ENCODE measurements around the gene LAMTOR1. TPM values are rescaled to one million over a fixed set of nuclear protein-coding genes. Genes with fewer than 3 reads are reported as not detected.

LAMTOR1 gene
- total RNA-seq, 1 donor from 2014 or later, result 79.1 TPM

- peak overlapping the region; percentile 38 for H3K4me3 Mint-ChIP-seq
- no peaks in the 10 kb centered on the region for H3K36me3 Mint-ChIP-seq (ENCODE audit: low read depth)
- peaks cover 51% of the 10 kb centered on the region for H3K4me1 Mint-ChIP-seq
- H3K27me3 Mint-ChIP-seq (ENCODE audit: low read depth), result no peaks in the 10 kb centered on the region
- DNase-seq (ENCODE audit: low read depth, low spot score), result no peak
- H3K27ac Mint-ChIP-seq (ENCODE audit: unreplicated experiment), result no peak overlapping the region
- H3K9me3 Mint-ChIP-seq, result no peaks in the 10 kb centered on the region
- TF ChIP-seq CTCF (conservative IDR thresholded peaks at IDR 0.05), result no peak
Measured at GRCh38 chr11:72075109-72075508, 28.0 kb downstream of the LAMTOR1 start.

- H3K4me3 Mint-ChIP-seq, result peak overlapping the region; percentile 17
- peaks cover 3% of the 10 kb centered on the region for H3K36me3 Mint-ChIP-seq (ENCODE audit: low read depth)
- no peak for TF ChIP-seq CTCF (conservative IDR thresholded peaks at IDR 0.05)
- H3K4me1 Mint-ChIP-seq, result peaks cover 49% of the 10 kb centered on the region
- H3K9me3 Mint-ChIP-seq, result no peaks in the 10 kb centered on the region
- H3K27me3 Mint-ChIP-seq (ENCODE audit: low read depth), result no peaks in the 10 kb centered on the region
- no peak overlapping the region for H3K27ac Mint-ChIP-seq (ENCODE audit: unreplicated experiment)
- DNase-seq (ENCODE audit: low read depth, low spot score), result no peak
Measured at GRCh38 chr11:72072348-72072747, 30.7 kb downstream of the LAMTOR1 start.

- H3K27me3 Mint-ChIP-seq (ENCODE audit: low read depth), result no peaks in the 10 kb centered on the region
- peaks cover 3% of the 10 kb centered on the region for H3K36me3 Mint-ChIP-seq (ENCODE audit: low read depth)
- TF ChIP-seq CTCF (conservative IDR thresholded peaks at IDR 0.05), result no peak
- no peak overlapping the region for H3K4me3 Mint-ChIP-seq
- H3K4me1 Mint-ChIP-seq, result peaks cover 43% of the 10 kb centered on the region
- H3K27ac Mint-ChIP-seq (ENCODE audit: unreplicated experiment), result peak overlapping the region; percentile 73
- no peak for DNase-seq (ENCODE audit: low read depth, low spot score)
- no peaks in the 10 kb centered on the region for H3K9me3 Mint-ChIP-seq
Measured at GRCh38 chr11:72070491-72070890, 32.6 kb downstream of the LAMTOR1 start.

GRCh38 chr11:72069787-72070251 lies 33.3 kb downstream of the LAMTOR1 start:
- Mint-ChIP-seq H3K4me3 (no peak overlapping the region), H3K36me3 (ENCODE audit: low read depth) (peaks cover 3% of the 10 kb centered on the region), H3K27ac (ENCODE audit: unreplicated experiment) (no peak overlapping the region), H3K27me3 (ENCODE audit: low read depth) (no peaks in the 10 kb centered on the region), H3K9me3 (no peaks in the 10 kb centered on the region), H3K4me1 (peaks cover 43% of the 10 kb centered on the region)
- no peak for TF ChIP-seq CTCF (conservative IDR thresholded peaks at IDR 0.05)
- DNase-seq (ENCODE audit: low read depth, low spot score), result no peak

- Mint-ChIP-seq H3K27ac (ENCODE audit: unreplicated experiment) (peak overlapping the region; percentile 15), H3K4me1 (peaks cover 43% of the 10 kb centered on the region), H3K9me3 (no peaks in the 10 kb centered on the region), H3K27me3 (ENCODE audit: low read depth) (no peaks in the 10 kb centered on the region), H3K4me3 (no peak overlapping the region), H3K36me3 (ENCODE audit: low read depth) (peaks cover 3% of the 10 kb centered on the region)
- no peak for DNase-seq (ENCODE audit: low read depth, low spot score)
- no peak for TF ChIP-seq CTCF (conservative IDR thresholded peaks at IDR 0.05)
Measured at GRCh38 chr11:72069200-72069599, 33.9 kb downstream of the LAMTOR1 start.

- Mint-ChIP-seq H3K4me1 (peaks cover 34% of the 10 kb centered on the region), H3K4me3 (no peak overlapping the region), H3K36me3 (ENCODE audit: low read depth) (peaks cover 3% of the 10 kb centered on the region), H3K27ac (ENCODE audit: unreplicated experiment) (no peak overlapping the region), H3K9me3 (no peaks in the 10 kb centered on the region), H3K27me3 (ENCODE audit: low read depth) (no peaks in the 10 kb centered on the region)
- TF ChIP-seq CTCF (conservative IDR thresholded peaks at IDR 0.05), result no peak
- DNase-seq (ENCODE audit: low read depth, low spot score), result no peak
Measured at GRCh38 chr11:72067676-72068075, 35.4 kb downstream of the LAMTOR1 start.

Measured in neural crest cell (in vitro differentiated cells).